OCI-LY3 (cell line): Measurements from ENCODE around the gene B4GALT6.

Source experiments
- H2AFZ ChIP-seq: fragments of 200-600, 300-600 bp; shearing (Covaris generic); 2 replicates; pipeline ENCODE4 v1.6.0; 2014; ENCODE audit warnings: antibody characterized with exemption, low read depth, low read length
- H3K27ac ChIP-seq: fragments of 200-600, 300-600 bp; sonication (generic); 2 replicates; pipeline ENCODE4 v1.5.1; 2014; ENCODE audit warnings: mild to moderate bottlenecking, low read length, moderate library complexity, mixed read lengths
- H3K27me3 ChIP-seq: fragments of 200-600, 300-600 bp; sonication (generic); 2 replicates; pipeline ENCODE4 v1.6.1; 2014; ENCODE audit warnings: low read depth, low read length, mixed read lengths
- H3K36me3 ChIP-seq: fragments of 200-600, 300-600 bp; sonication (generic); replicated peaks from 2 replicates; pipeline ENCODE3; 2014; ENCODE audit warnings: low read depth, low read length, mixed read lengths
- H3K4me1 ChIP-seq: fragments of 300-600, 200-600 bp; sonication (generic); 2 replicates; pipeline ENCODE4 v1.6.1; 2014; ENCODE audit warnings: low read length, mixed read lengths
- H3K4me2 ChIP-seq: fragments of 200-600, 300-600 bp; sonication (generic); 2 replicates; pipeline ENCODE4 v1.6.1; 2014; ENCODE audit warnings: low read length, mixed read lengths
- H3K4me3 ChIP-seq: fragments of 300-600, 200-600 bp; sonication (generic); 2 replicates; pipeline ENCODE4 v1.5.1; 2014; ENCODE audit warnings: antibody characterized with exemption, mild to moderate bottlenecking, low read length, moderate library complexity
- H3K79me2 ChIP-seq: fragments of 300-600, 200-600 bp; shearing (Covaris generic); 2 replicates; pipeline ENCODE4 v1.6.1; 2014; ENCODE audit warnings: mild to moderate bottlenecking, low read length, mixed read lengths
- H3K9ac ChIP-seq: fragments of 300-600, 200-600 bp; shearing (Covaris generic); 2 replicates; pipeline ENCODE4 v1.6.0; 2014; ENCODE audit warnings: mild to moderate bottlenecking, low read length, moderate library complexity
- H3K9me3 ChIP-seq: fragments of 200-600, 300-600 bp; shearing (Covaris generic); 2 replicates; pipeline ENCODE4 v1.6.1; 2014; ENCODE audit warnings: low read length, mixed read lengths; ENCODE audit not compliant: insufficient read depth
- H4K20me1 ChIP-seq: fragments of 200-600, 300-600 bp; sonication (generic); 2 replicates; pipeline ENCODE4 v1.6.1; 2016; ENCODE audit warnings: low read length, mixed read lengths; ENCODE audit not compliant: insufficient read depth
- EZH2phosphoT487 ChIP-seq: fragments of 200-600 bp; shearing (Covaris generic); IDR thresholded peaks from 2 replicates; pipeline ENCODE4 v1.6.1; 2018; ENCODE audit warnings: antibody characterized with exemption, mixed run types, low read depth
- TF ChIP-seq, protein P1 (sequence below): fragments of 200-600, 300-600 bp; sonication (generic); IDR thresholded peaks from 2 replicates; pipeline ENCODE4 v1.5.1; 2014; ENCODE audit warnings: antibody characterized with exemption, low read length, low read depth

The B4GALT6 gene

DNA sequence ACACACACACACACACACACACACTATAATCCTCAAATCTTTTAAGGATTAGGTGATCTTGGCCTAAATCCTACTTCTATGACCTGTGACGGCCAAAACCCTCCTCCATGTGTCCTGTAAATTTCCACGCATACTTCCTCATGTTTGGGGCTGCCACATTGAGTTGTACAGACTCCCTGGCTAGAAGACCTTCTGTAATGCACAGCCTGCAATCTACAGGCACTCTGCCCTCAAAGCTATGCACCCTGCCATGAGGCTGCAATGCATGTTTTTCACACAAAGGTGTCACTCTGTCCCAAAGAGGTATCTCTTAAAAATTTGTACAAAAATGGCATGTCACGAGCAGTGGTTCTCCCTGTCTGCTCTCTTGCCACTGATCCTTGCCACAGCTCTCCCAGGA lies 26.4 kb upstream of the B4GALT6 start:
- no peaks in the 10 kb centered on the region for H3K27me3 ChIP-seq
- no peaks in the 10 kb centered on the region for H3K4me1 ChIP-seq
- no peak overlapping the region for H3K4me3 ChIP-seq
- no peak overlapping the region for H3K9ac ChIP-seq
- H3K36me3 ChIP-seq, result no peaks in the 10 kb centered on the region
- TF ChIP-seq, protein P1, sequence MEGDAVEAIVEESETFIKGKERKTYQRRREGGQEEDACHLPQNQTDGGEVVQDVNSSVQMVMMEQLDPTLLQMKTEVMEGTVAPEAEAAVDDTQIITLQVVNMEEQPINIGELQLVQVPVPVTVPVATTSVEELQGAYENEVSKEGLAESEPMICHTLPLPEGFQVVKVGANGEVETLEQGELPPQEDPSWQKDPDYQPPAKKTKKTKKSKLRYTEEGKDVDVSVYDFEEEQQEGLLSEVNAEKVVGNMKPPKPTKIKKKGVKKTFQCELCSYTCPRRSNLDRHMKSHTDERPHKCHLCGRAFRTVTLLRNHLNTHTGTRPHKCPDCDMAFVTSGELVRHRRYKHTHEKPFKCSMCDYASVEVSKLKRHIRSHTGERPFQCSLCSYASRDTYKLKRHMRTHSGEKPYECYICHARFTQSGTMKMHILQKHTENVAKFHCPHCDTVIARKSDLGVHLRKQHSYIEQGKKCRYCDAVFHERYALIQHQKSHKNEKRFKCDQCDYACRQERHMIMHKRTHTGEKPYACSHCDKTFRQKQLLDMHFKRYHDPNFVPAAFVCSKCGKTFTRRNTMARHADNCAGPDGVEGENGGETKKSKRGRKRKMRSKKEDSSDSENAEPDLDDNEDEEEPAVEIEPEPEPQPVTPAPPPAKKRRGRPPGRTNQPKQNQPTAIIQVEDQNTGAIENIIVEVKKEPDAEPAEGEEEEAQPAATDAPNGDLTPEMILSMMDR, result peak; percentile 34
- TF ChIP-seq EZH2phosphoT487, result no peak
- no peak overlapping the region for H3K4me2 ChIP-seq
- H3K9me3 ChIP-seq, result no peaks in the 10 kb centered on the region
- no peak overlapping the region for H3K27ac ChIP-seq
- H2AFZ ChIP-seq, result no peak overlapping the region
- H3K79me2 ChIP-seq, result no peaks in the 10 kb centered on the region
- H4K20me1 ChIP-seq, result no peaks in the 10 kb centered on the region

DNA sequence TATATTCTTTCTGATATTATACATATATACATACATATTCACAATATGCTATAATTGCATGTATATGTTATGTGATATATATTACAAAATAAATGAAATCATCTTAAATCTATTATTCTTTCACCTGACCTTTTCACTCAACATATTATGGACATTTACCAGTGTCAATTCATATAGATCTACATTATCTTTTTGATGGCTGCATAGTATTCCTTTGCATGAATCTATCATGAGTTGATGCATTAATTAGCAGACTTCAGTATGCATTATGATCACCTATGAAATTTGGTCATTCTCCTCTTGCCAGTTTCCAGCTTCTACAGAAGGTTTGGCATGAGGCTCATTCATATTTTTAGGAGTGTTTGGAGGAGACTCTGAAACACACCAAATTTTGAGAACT lies 23.4 kb upstream of the B4GALT6 start:
- Histone ChIP-seq H3K27ac (no peak overlapping the region), H3K27me3 (no peaks in the 10 kb centered on the region), H3K4me2 (no peak overlapping the region), H3K9ac (no peak overlapping the region), H2AFZ (no peak overlapping the region), H3K36me3 (no peaks in the 10 kb centered on the region), H4K20me1 (no peaks in the 10 kb centered on the region), H3K4me3 (no peak overlapping the region), H3K79me2 (no peaks in the 10 kb centered on the region), H3K9me3 (no peaks in the 10 kb centered on the region), H3K4me1 (no peaks in the 10 kb centered on the region)
- TF ChIP-seq, protein P1, result no peak
- TF ChIP-seq EZH2phosphoT487, result no peak

DNA sequence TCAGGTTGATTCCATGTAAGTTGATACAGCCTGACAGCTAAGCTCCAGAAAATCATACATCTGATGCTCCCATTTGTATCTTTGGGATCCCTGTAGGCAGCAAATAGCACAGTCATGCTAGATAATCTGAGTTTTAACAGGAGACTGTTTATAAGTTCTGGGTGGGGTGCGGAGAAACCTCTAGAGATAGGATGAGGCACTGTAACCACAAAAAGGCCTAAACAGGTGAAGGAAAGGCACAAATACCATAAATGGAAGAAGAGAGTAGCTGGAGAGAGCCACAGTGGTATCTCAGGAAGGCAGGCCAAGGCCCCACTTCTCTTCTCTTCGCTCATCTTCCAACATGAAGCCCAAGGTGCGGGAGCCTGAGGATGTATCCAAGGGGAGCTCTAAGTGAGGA lies 18.1 kb upstream of the B4GALT6 start:
- Histone ChIP-seq H3K27ac (no peak overlapping the region), H3K4me1 (no peaks in the 10 kb centered on the region), H3K79me2 (no peaks in the 10 kb centered on the region), H4K20me1 (no peaks in the 10 kb centered on the region), H3K4me2 (no peak overlapping the region), H3K9me3 (no peaks in the 10 kb centered on the region), H3K4me3 (no peak overlapping the region), H3K36me3 (no peaks in the 10 kb centered on the region), H3K27me3 (no peaks in the 10 kb centered on the region), H2AFZ (no peak overlapping the region), H3K9ac (no peak overlapping the region)
- TF ChIP-seq EZH2phosphoT487, result no peak
- TF ChIP-seq, protein P1, result no peak

DNA sequence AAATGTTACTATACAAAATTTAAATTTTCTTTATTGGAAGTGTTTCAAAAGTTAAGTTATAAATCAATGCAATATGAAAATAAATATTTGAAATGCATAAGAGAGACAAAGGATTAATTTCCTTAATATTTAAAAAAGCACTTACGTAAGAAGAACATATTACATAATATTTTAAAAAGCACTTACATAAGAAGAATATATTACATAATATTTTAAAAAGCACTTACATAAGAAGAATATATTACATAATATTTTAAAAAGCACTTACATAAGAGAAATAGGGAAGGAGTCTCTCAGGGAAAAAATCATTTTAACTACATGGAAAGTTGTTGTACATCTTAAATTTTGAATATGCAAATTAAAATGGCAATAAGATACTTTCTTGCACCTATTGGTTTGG lies 17.4 kb upstream of the B4GALT6 start:
- no peak overlapping the region for H3K4me3 ChIP-seq
- TF ChIP-seq, protein P1, result no peak
- no peak for TF ChIP-seq EZH2phosphoT487
- H3K4me2 ChIP-seq, result no peak overlapping the region
- H4K20me1 ChIP-seq, result no peaks in the 10 kb centered on the region
- H3K9ac ChIP-seq, result no peak overlapping the region
- H2AFZ ChIP-seq, result no peak overlapping the region
- no peaks in the 10 kb centered on the region for H3K4me1 ChIP-seq
- no peaks in the 10 kb centered on the region for H3K9me3 ChIP-seq
- H3K79me2 ChIP-seq, result no peaks in the 10 kb centered on the region
- no peak overlapping the region for H3K27ac ChIP-seq
- H3K36me3 ChIP-seq, result no peaks in the 10 kb centered on the region
- no peaks in the 10 kb centered on the region for H3K27me3 ChIP-seq
